ENCODE measurements around the gene CKAP5.

Gene CKAP5

DNA sequence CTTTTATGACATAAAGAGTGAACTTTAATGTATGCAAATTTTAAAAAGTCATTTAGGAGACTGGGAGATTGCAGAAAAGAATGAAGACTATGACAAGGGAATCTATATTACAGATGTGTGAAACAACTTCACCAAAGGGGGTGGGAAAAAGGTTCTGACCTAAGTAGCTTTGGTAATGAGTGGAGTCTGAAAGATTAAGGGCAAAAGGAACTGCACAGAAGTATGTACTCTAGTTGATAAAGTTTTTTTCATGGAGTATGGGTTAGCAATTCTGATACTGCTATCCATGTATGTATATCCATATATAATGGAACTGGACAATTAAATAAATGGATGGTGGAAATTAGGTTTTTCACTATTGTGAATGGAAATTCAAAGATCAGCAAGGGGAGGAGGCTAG is 9.2 kb downstream of the CKAP5 start:
- no peak overlapping the region for H3K4me3 ChIP-seq
- H3K4me1 ChIP-seq: peaks cover 6% of the 10 kb centered on the region
- no peaks in the 10 kb centered on the region for H3K9me3 ChIP-seq
- no peak overlapping the region for H3K4me2 ChIP-seq
- H3K27me3 ChIP-seq: no peaks in the 10 kb centered on the region
- peaks cover 100% of the 10 kb centered on the region for H4K20me1 ChIP-seq
- no peak overlapping the region for H3K9ac ChIP-seq
- peaks cover 61% of the 10 kb centered on the region for H3K36me3 ChIP-seq
- TF ChIP-seq Cebpa-rat (IDR thresholded peaks at IDR 0.05): no peak
- H3K27ac ChIP-seq: no peak overlapping the region

DNA sequence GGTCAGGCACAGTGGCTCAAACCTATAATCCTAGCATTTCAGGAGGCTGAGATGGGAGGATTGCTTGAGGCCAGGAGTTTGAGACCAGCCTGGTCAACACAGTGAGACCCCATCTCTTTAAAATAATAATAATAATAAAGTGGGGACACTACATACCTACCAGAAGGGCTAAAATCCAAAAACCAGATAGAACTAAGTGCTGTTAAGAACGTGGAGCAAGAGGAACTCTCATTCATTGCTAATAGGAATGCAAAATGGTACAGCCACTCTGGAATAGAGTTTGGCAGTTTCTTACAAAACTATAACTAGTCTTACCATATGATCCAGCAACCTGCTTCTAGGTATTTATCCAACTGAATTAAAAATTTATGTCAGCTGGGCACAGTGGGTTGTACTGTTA is 9.6 kb downstream of the CKAP5 start:
- no peak overlapping the region for H3K4me3 ChIP-seq
- no peak overlapping the region for H3K9ac ChIP-seq
- peaks cover 100% of the 10 kb centered on the region for H4K20me1 ChIP-seq
- no peaks in the 10 kb centered on the region for H3K27me3 ChIP-seq
- peaks cover 60% of the 10 kb centered on the region for H3K36me3 ChIP-seq
- TF ChIP-seq Cebpa-rat (IDR thresholded peaks at IDR 0.05): no peak
- H3K9me3 ChIP-seq: no peaks in the 10 kb centered on the region
- H3K4me1 ChIP-seq: peaks cover 1% of the 10 kb centered on the region
- H3K27ac ChIP-seq: no peak overlapping the region
- no peak overlapping the region for H3K4me2 ChIP-seq

DNA sequence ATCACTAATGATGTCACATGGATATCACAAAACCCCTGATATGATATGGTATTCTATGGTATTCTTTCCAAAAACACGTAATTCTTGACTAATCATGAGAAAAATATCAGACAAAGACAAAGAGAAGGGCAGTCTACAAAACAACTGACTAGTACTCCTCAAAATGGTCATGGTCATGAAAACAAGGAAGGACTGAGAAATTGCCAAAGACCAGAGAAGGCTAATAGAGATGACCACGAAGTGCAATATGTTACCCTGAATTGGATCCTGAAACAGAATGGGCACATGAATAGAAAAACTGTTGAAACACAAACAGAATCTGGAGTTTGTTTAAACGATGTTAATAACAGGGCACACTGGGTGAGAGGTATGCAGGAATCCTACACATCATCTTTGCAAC is 10.2 kb downstream of the CKAP5 start:
- TF ChIP-seq Cebpa-rat (IDR thresholded peaks at IDR 0.05): no peak
- H3K9ac ChIP-seq: no peak overlapping the region
- H3K36me3 ChIP-seq: peaks cover 55% of the 10 kb centered on the region
- H3K4me3 ChIP-seq: no peak overlapping the region
- no peak overlapping the region for H3K27ac ChIP-seq
- H4K20me1 ChIP-seq: peaks cover 100% of the 10 kb centered on the region
- no peaks in the 10 kb centered on the region for H3K9me3 ChIP-seq
- H3K4me2 ChIP-seq: no peak overlapping the region
- H3K4me1 ChIP-seq: no peaks in the 10 kb centered on the region
- no peaks in the 10 kb centered on the region for H3K27me3 ChIP-seq

DNA sequence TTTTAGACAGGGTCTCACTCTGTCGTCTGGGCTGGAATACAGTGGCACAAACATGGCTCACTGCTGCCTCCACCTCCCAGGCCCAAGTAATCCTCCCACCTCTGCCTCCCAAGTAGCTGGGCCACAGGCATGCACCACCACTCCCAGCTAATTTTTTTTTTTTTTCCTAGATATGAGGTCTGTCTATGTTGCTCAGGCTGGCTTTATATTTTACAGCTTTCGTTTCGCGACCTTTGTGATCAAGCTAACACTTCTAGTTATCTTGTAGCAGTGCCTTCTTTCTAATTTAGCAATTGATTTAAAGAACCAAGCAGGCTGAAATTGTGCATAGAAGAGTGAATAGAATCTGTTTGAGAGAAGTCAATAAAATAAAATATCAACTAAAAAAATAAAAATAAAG is 11.3 kb downstream of the CKAP5 start:
- no peaks in the 10 kb centered on the region for H3K4me1 ChIP-seq
- no peak for TF ChIP-seq Cebpa-rat (IDR thresholded peaks at IDR 0.05)
- no peak overlapping the region for H3K4me2 ChIP-seq
- peaks cover 51% of the 10 kb centered on the region for H3K36me3 ChIP-seq
- peaks cover 100% of the 10 kb centered on the region for H4K20me1 ChIP-seq
- no peak overlapping the region for H3K9ac ChIP-seq
- H3K27ac ChIP-seq: no peak overlapping the region
- H3K4me3 ChIP-seq: no peak overlapping the region
- no peaks in the 10 kb centered on the region for H3K27me3 ChIP-seq
- H3K9me3 ChIP-seq: no peaks in the 10 kb centered on the region

- Histone ChIP-seq H3K27me3 (no peaks in the 10 kb centered on the region), H3K4me2 (no peak overlapping the region), H3K4me1 (peaks cover 9% of the 10 kb centered on the region), H3K9me3 (no peaks in the 10 kb centered on the region), H3K27ac (no peak overlapping the region), H3K36me3 (peaks cover 36% of the 10 kb centered on the region), H4K20me1 (peaks cover 100% of the 10 kb centered on the region), H3K4me3 (no peak overlapping the region), H3K9ac (no peak overlapping the region)
- TF ChIP-seq Cebpa-rat (IDR thresholded peaks at IDR 0.05): no peak
Measured at GRCh38 chr11:46832511-46833214, 13.4 kb downstream of the CKAP5 start.

DNA sequence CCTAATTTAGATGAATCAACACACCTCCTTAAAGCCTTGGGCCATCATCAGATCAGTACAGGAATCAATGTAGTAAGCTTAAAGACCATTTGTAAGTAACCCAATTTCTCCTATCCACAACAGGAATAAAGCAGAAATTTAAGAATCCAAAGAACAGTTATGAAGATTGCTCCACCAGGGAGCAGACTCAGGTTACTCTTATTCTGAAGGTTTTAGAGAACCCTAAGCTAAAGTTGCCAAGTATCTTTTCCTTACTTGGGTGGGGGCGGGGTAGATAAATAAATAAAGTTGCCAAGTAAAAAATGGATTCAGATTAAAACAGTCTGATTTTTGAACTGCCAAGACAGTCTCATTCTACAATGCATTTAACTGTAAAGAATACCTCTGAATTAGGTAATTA is 18.1 kb downstream of the CKAP5 start:
- Histone ChIP-seq H3K27me3 (no peaks in the 10 kb centered on the region), H3K4me1 (peaks cover 27% of the 10 kb centered on the region), H3K27ac (no peak overlapping the region), H3K4me3 (no peak overlapping the region), H3K9me3 (no peaks in the 10 kb centered on the region), H4K20me1 (peaks cover 100% of the 10 kb centered on the region), H3K4me2 (no peak overlapping the region), H3K36me3 (peaks cover 23% of the 10 kb centered on the region), H3K9ac (no peak overlapping the region)
- no peak for TF ChIP-seq Cebpa-rat (IDR thresholded peaks at IDR 0.05)

DNA sequence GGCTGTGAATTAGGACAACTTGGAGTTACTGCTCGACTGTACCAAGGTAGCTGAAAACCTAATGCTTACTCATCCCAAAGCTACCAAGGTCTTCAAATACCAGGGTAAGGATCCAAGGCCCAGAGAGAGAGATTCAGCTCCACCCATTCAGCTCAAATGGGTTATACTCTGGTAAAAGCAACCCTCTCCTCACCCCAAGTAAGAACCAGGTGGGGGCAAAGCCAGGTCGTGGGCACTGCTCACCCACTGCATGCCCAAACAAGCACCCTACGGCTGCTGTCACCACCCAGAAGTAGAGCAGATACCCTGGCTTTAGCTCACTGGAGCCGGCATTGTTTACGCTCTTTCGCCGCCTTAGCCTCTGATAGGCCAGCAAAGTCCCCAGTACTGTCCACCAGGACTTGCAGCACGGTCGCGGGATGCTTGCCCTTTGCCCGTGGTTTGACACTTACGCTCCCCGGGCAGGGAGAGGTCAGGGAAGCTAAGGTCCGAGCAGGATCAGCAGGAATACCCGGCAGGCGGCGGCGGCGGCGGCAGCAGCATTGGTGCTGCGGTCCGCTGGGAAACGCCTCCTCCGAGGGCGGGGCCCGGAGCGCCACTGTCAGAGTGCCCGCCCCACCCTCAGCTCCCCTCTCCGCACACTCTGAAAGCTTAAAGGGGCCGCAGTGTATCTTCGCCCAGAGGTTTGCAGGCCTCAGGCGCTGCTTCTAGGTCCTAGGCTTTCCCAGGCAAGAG is 19.6 kb downstream of the CKAP5 start:
- peaks cover 100% of the 10 kb centered on the region for H4K20me1 ChIP-seq
- peak overlapping the region; percentile 84 for H3K4me2 ChIP-seq

DNA sequence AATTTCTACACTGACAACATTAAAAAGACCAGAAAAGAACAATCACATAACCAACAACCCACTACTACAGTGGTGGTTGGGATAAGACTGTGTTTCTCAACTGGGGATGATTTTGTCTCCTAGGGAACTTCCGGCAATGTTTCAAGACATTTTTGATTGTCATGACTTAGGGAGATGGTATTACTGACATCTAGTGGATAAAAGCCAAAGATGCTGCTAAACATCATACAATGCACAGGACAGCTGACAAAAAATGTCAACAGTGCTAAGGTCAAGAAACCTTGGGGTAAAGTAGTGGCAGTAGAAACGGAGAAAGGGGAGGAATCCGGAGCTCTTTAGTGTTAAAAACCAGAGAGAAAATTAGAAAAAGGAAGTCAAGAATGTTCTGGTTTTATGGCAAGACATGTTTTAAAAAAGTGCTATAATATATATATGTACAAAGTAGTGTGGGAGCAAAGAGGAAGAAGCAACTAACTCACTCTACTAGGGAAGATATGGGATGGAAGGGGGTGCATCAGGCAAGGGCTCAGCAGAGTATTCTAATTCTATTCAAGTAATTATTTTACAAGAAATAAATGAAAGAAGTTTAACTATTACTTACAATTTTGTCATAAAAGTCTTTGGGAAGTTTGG is 37.2 kb downstream of the CKAP5 start:
- no peak overlapping the region for H3K27ac ChIP-seq
- no peak for TF ChIP-seq Cebpa-rat (IDR thresholded peaks at IDR 0.05)
- no peaks in the 10 kb centered on the region for H3K27me3 ChIP-seq
- no peak overlapping the region for H3K4me2 ChIP-seq
- H3K36me3 ChIP-seq: peaks cover 95% of the 10 kb centered on the region
- H3K4me1 ChIP-seq: no peaks in the 10 kb centered on the region
- peaks cover 34% of the 10 kb centered on the region; the same call in 1 of the 2 replicates for H4K20me1 ChIP-seq
- H3K9me3 ChIP-seq: no peaks in the 10 kb centered on the region
- H3K4me3 ChIP-seq: no peak overlapping the region
- no peak overlapping the region for H3K9ac ChIP-seq

More for the DNA sequence above, 19.6 kb downstream of the CKAP5 start:
- TF ChIP-seq Cebpa-rat (IDR thresholded peaks at IDR 0.05): no peak
- Histone ChIP-seq H3K9ac (peak overlapping the region; percentile 40), H3K27me3 (no peaks in the 10 kb centered on the region), H3K36me3 (peaks cover 30% of the 10 kb centered on the region), H3K9me3 (no peaks in the 10 kb centered on the region), H3K4me3 (peak overlapping the region; percentile 60), H3K4me1 (peaks cover 27% of the 10 kb centered on the region), H3K27ac (no peak overlapping the region)

GRCh38 chr11:46801694-46802470 is 44.2 kb downstream of the CKAP5 start:
- H3K4me1 ChIP-seq: no peaks in the 10 kb centered on the region
- H3K4me3 ChIP-seq: no peak overlapping the region
- no peak for TF ChIP-seq Cebpa-rat (IDR thresholded peaks at IDR 0.05)
- H4K20me1 ChIP-seq: no peaks in the 10 kb centered on the region
- H3K36me3 ChIP-seq: peaks cover 92% of the 10 kb centered on the region
- no peaks in the 10 kb centered on the region for H3K27me3 ChIP-seq
- H3K27ac ChIP-seq: no peak overlapping the region
- no peak overlapping the region for H3K4me2 ChIP-seq
- no peaks in the 10 kb centered on the region for H3K9me3 ChIP-seq
- no peak overlapping the region for H3K9ac ChIP-seq

Data from BLaER1 (cell line).